DOHH2 (cell line): ENCODE measurements around the gene LRRC3.

Experiments used
- H3F3A ChIP-seq: fragments of 200-600 bp; sonication (generic), shearing (Covaris generic); 2 replicates; pipeline ENCODE4 v1.6.0; 2016; ENCODE audit warnings: antibody characterized with exemption, mild to moderate bottlenecking; ENCODE audit not compliant: control insufficient read depth, insufficient read depth
- H3K27ac ChIP-seq: fragments of 200-600 bp; sonication (generic); 2 replicates; pipeline ENCODE4 v1.5.1; 2014; ENCODE audit warnings: low read depth, mild to moderate bottlenecking, low read length, moderate library complexity
- H3K27me3 ChIP-seq: fragments of 200-600 bp; sonication (generic); 2 replicates; pipeline ENCODE4 v1.6.1; 2014; ENCODE audit warnings: mild to moderate bottlenecking, low read length, mixed read lengths; ENCODE audit not compliant: control insufficient read depth
- H3K36me3 ChIP-seq: fragments of 200-600 bp; sonication (generic); 2 replicates; pipeline ENCODE4 v1.6.1; 2014; ENCODE audit warnings: mild to moderate bottlenecking, low read length, moderate library complexity, mixed read lengths; ENCODE audit not compliant: control insufficient read depth
- H3K4me1 ChIP-seq: fragments of 200-600 bp; sonication (generic); 2 replicates; pipeline ENCODE4 v1.6.1; 2014; ENCODE audit warnings: mild to moderate bottlenecking, low read length, mixed read lengths; ENCODE audit not compliant: control insufficient read depth
- H3K4me2 ChIP-seq: fragments of 200-600 bp; sonication (generic); 2 replicates; pipeline ENCODE4 v1.6.0; 2014; ENCODE audit warnings: mild to moderate bottlenecking, low read length, moderate library complexity
- H3K4me3 ChIP-seq: fragments of 200-600 bp; sonication (generic); 2 replicates; pipeline ENCODE4 v1.5.1; 2014; ENCODE audit warnings: mild to moderate bottlenecking, low read length, mixed read lengths
- H3K79me2 ChIP-seq: fragments of 200-600 bp; sonication (generic); 2 replicates; pipeline ENCODE4 v1.6.1; 2014; ENCODE audit warnings: mild to moderate bottlenecking, low read length, mixed read lengths; ENCODE audit not compliant: control insufficient read depth
- H3K9me2 ChIP-seq: fragments of 200-600 bp; sonication (generic); replicated peaks from 2 replicates; pipeline ENCODE4 v1.6.1; 2014; ENCODE audit warnings: mild to moderate bottlenecking, low read length, mixed read lengths; ENCODE audit not compliant: control insufficient read depth
- H3K9me3 ChIP-seq: fragments of 200-600 bp; sonication (generic); 2 replicates; pipeline ENCODE4 v1.6.1; 2014; ENCODE audit warnings: antibody characterized with exemption, low read length, mixed read lengths; ENCODE audit not compliant: control insufficient read depth, insufficient read depth
- H4K20me1 ChIP-seq: fragments of 200-600 bp; sonication (generic); 2 replicates; pipeline ENCODE4 v1.6.0; 2014; ENCODE audit warnings: low read depth, mild to moderate bottlenecking, antibody characterized with exemption, low read length, moderate library complexity; ENCODE audit not compliant: control insufficient read depth, insufficient read depth
- CTCF ChIP-seq: fragments of 200-600 bp; sonication (generic); IDR thresholded peaks from one replicate; pipeline ENCODE4 v1.5.1; 2014; ENCODE audit warnings: antibody characterized with exemption, mild to moderate bottlenecking, low read depth, low read length; ENCODE audit not compliant: poor library complexity, severe bottlenecking
- EZH2phosphoT487 ChIP-seq: fragments of 200-600 bp; sonication (generic); IDR thresholded peaks from 2 replicates; pipeline ENCODE4 v1.6.1; 2017; ENCODE audit warnings: borderline replicate concordance, mild to moderate bottlenecking, antibody characterized with exemption, low read length, moderate library complexity, mixed read lengths

The LRRC3 gene

DNA sequence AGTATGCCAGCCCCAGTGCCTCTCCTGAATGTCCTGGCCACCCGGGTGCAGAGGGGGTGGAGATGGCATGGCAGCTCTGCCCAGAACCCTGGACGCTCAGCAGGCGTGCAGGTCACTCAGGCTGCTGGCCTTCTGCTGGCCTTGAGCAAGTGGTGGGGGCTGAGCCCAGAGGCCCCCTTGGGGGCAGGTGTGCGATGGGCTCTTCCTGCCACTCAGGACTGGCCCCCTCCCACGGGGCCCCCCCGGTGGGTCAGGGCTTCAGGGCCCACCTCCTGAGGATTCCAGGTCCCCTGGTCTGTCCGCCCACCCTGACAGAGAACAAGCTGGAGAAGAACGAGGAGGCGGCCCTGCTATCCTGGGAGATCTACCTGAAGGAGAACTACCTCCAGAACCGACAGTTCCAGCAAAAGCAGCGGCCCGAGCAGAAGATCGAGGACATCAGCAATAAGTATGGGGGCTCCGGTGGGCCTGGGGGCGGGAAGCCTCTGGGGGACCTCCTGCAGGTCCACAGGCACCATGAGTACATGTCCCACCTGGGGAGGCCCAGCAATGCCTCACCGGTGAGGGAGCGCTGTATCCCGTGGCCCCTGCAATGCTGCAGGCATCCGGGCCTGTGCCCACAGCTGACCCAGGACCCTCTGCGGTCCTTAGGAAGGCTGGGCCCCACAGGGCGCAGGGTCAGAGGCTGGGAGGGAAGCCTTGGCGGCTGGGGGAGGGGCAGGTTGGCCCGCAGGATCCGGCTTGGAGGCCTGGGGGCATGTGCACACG, 37.0 kb upstream of the LRRC3 start:
- Histone ChIP-seq H3K9me2 (no peaks in the 10 kb centered on the region), H3K4me1 (no peaks in the 10 kb centered on the region), H4K20me1 (no peaks in the 10 kb centered on the region), H3K27me3 (no peaks in the 10 kb centered on the region), H3K36me3 (no peaks in the 10 kb centered on the region), H3K27ac (no peak overlapping the region), H3K79me2 (no peaks in the 10 kb centered on the region), H3K4me2 (no peak overlapping the region), H3F3A (no peaks in the 10 kb centered on the region), H3K9me3 (peaks cover 57% of the 10 kb centered on the region), H3K4me3 (no peak overlapping the region)
- TF ChIP-seq EZH2phosphoT487, result no peak
- no peak for TF ChIP-seq CTCF

GRCh38 chr21:44418876-44419230, 36.5 kb upstream of the LRRC3 start:
- Histone ChIP-seq H3K36me3 (no peaks in the 10 kb centered on the region), H3K4me3 (no peak overlapping the region), H3K9me3 (peaks cover 56% of the 10 kb centered on the region), H3K4me1 (no peaks in the 10 kb centered on the region), H3F3A (no peaks in the 10 kb centered on the region), H3K27ac (no peak overlapping the region), H3K79me2 (no peaks in the 10 kb centered on the region), H3K9me2 (no peaks in the 10 kb centered on the region), H3K4me2 (no peak overlapping the region), H3K27me3 (no peaks in the 10 kb centered on the region), H4K20me1 (no peaks in the 10 kb centered on the region)
- TF ChIP-seq EZH2phosphoT487 (no peak), CTCF (no peak)

DNA sequence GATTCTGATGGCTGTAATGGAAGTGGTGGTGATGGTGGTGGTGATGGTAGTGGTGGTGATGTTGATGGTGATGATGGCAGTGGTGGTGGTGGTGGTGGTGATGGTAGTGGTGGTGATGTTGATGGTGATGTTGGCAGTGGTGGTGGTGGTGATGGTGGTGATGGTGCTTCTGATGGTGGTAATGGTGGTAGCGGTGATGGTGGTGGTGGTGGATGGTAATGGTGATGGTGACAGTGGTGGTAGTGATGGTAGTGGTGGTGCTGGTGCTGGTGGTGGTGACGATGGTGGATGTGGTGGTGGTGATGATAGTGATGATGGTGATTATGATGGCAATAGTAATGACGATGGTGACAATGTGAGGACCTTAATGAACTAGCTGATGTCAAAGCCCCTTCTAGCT, 35.6 kb upstream of the LRRC3 start:
- no peaks in the 10 kb centered on the region for H3K4me1 ChIP-seq
- H3K4me3 ChIP-seq, result no peak overlapping the region
- H3F3A ChIP-seq, result no peaks in the 10 kb centered on the region
- H3K27ac ChIP-seq, result no peak overlapping the region
- no peaks in the 10 kb centered on the region for H3K27me3 ChIP-seq
- TF ChIP-seq EZH2phosphoT487 (no peak), CTCF (no peak)
- peaks cover 50% of the 10 kb centered on the region for H3K9me3 ChIP-seq
- no peaks in the 10 kb centered on the region for H3K36me3 ChIP-seq
- H3K4me2 ChIP-seq, result no peak overlapping the region
- no peaks in the 10 kb centered on the region for H4K20me1 ChIP-seq
- H3K9me2 ChIP-seq, result no peaks in the 10 kb centered on the region
- no peaks in the 10 kb centered on the region for H3K79me2 ChIP-seq
